ENCODE results near the gene IGSF10. TPM values are rescaled to one million over a fixed set of nuclear protein-coding genes. Genes with fewer than 3 reads are reported as not detected.

The IGSF10 gene
- total RNA-seq, 1 experiment from 2014 or later, result 0.66 TPM

- Histone ChIP-seq H3F3A (ENCODE audit: low read length, unreplicated experiment) (no peaks in the 10 kb centered on the region), H3K27me3 (ENCODE audit: low read length) (no peaks in the 10 kb centered on the region), H3K36me3 (ENCODE audit: low read depth, low read length) (no peaks in the 10 kb centered on the region), H4K20me1 (ENCODE audit: low read length) (no peaks in the 10 kb centered on the region), H3K4me1 (ENCODE audit: insufficient read depth, low read length) (peaks cover 6% of the 10 kb centered on the region; the same call in 1 of the 2 replicates), H3K4me3 (ENCODE audit: low read length) (no peak overlapping the region), H3K4me2 (ENCODE audit: low read length) (no peak overlapping the region), H3K9me3 (ENCODE audit: low read length) (no peaks in the 10 kb centered on the region), H3K79me2 (ENCODE audit: low read length) (no peaks in the 10 kb centered on the region), H3K9me2 (replicated peaks; ENCODE audit: low read length) (no peaks in the 10 kb centered on the region), H2AFZ (ENCODE audit: low read length) (no peak overlapping the region), H3K27ac (ENCODE audit: low read length) (no peak overlapping the region), H3K9ac (ENCODE audit: low read length) (no peak overlapping the region)
- ChIA-PET CTCF (interaction anchor here (0.5 kb wide), 1 partner anchor 17 kb away, joined by 3 read pairs; no protein-coding TSS in a partner anchor), POLR2A (ENCODE audit: unreplicated experiment) (no interaction called here)
- no TSS peak for BruUV-seq (replicated peaks)
- DNase-seq, result no peak
- TF ChIP-seq CTCF (conservative IDR thresholded peaks at IDR 0.05; ENCODE audit: low read depth, low read length), result no peak
- ATAC-seq, result no peak
- intact Hi-C loops (cut with micrococcal nuclease), result no loop called here
These were observed 4.8 kb downstream of the IGSF10 start for GRCh38 chr3:151456065-151456464.

- H3K4me2 ChIP-seq (ENCODE audit: low read length), result no peak overlapping the region
- H3K9ac ChIP-seq (ENCODE audit: low read length), result no peak overlapping the region
- H3K36me3 ChIP-seq (ENCODE audit: low read depth, low read length), result no peaks in the 10 kb centered on the region
- H3K4me1 ChIP-seq (ENCODE audit: insufficient read depth, low read length), result no peaks in the 10 kb centered on the region
- H3K79me2 ChIP-seq (ENCODE audit: low read length), result no peaks in the 10 kb centered on the region
- CTCF ChIA-PET, result interaction anchor here (1.1 kb wide), 1 partner anchor 164 kb away, joined by 4 read pairs; no protein-coding TSS in a partner anchor
- H3K9me3 ChIP-seq (ENCODE audit: low read length), result no peaks in the 10 kb centered on the region
- POLR2A ChIA-PET (ENCODE audit: unreplicated experiment), result no interaction called here
- no peak overlapping the region for H3K4me3 ChIP-seq (ENCODE audit: low read length)
- ATAC-seq (no peak), DNase-seq (no peak)
- no peak overlapping the region for H2AFZ ChIP-seq (ENCODE audit: low read length)
- no peaks in the 10 kb centered on the region for H3K27me3 ChIP-seq (ENCODE audit: low read length)
- no peaks in the 10 kb centered on the region for H4K20me1 ChIP-seq (ENCODE audit: low read length)
- TF ChIP-seq EZH2 (IDR thresholded peaks at IDR 0.05; ENCODE audit: low read length, unreplicated experiment), result no peak
- TF ChIP-seq CTCF (conservative IDR thresholded peaks at IDR 0.05; ENCODE audit: low read depth, low read length), result no peak
- TF ChIP-seq EZH2phosphoT487 (IDR thresholded peaks at IDR 0.05; ENCODE audit: borderline replicate concordance, low read length), result no peak
- no peaks in the 10 kb centered on the region for H3K9me2 ChIP-seq (replicated peaks; ENCODE audit: low read length)
- H3K27ac ChIP-seq (ENCODE audit: low read length), result no peak overlapping the region
- intact Hi-C loops (cut with micrococcal nuclease), result no loop called here
- no peaks in the 10 kb centered on the region for H3F3A ChIP-seq (ENCODE audit: low read length, unreplicated experiment)
- BruUV-seq (replicated peaks), result no TSS peak
These were observed 8.0 kb downstream of the IGSF10 start for GRCh38 chr3:151452841-151453240.

GRCh38 chr3:151452368-151452767 is 8.5 kb downstream of the IGSF10 start:
- no TSS peak for BruUV-seq (replicated peaks)
- ATAC-seq, result no peak
- CTCF ChIA-PET, result no interaction called here

More at GRCh38 chr3:151452368-151452767, 8.5 kb downstream of the IGSF10 start:
- H3K27ac ChIP-seq (ENCODE audit: low read length), result no peak overlapping the region
- H3K4me1 ChIP-seq (ENCODE audit: insufficient read depth, low read length), result no peaks in the 10 kb centered on the region
- no peaks in the 10 kb centered on the region for H3K9me3 ChIP-seq (ENCODE audit: low read length)
- H3K79me2 ChIP-seq (ENCODE audit: low read length), result no peaks in the 10 kb centered on the region
- no peaks in the 10 kb centered on the region for H3K36me3 ChIP-seq (ENCODE audit: low read depth, low read length)
- TF ChIP-seq EZH2phosphoT487 (IDR thresholded peaks at IDR 0.05; ENCODE audit: borderline replicate concordance, low read length) (no peak), CTCF (conservative IDR thresholded peaks at IDR 0.05; ENCODE audit: low read depth, low read length) (no peak), EZH2 (IDR thresholded peaks at IDR 0.05; ENCODE audit: low read length, unreplicated experiment) (no peak)
- H4K20me1 ChIP-seq (ENCODE audit: low read length), result no peaks in the 10 kb centered on the region
- intact Hi-C loops (cut with micrococcal nuclease), result no loop called here
- H3F3A ChIP-seq (ENCODE audit: low read length, unreplicated experiment), result no peaks in the 10 kb centered on the region
- POLR2A ChIA-PET (ENCODE audit: unreplicated experiment), result no interaction called here
- H3K9ac ChIP-seq (ENCODE audit: low read length), result no peak overlapping the region
- no peak for DNase-seq
- no peaks in the 10 kb centered on the region for H3K9me2 ChIP-seq (replicated peaks; ENCODE audit: low read length)
- no peak overlapping the region for H3K4me2 ChIP-seq (ENCODE audit: low read length)
- no peak overlapping the region for H3K4me3 ChIP-seq (ENCODE audit: low read length)
- no peaks in the 10 kb centered on the region for H3K27me3 ChIP-seq (ENCODE audit: low read length)
- no peak overlapping the region for H2AFZ ChIP-seq (ENCODE audit: low read length)
